Natural killer cell (primary cell): ENCODE results near the gene TTF2. TPM values are rescaled to one million over a fixed set of nuclear protein-coding genes. Genes with fewer than 3 reads are reported as not detected.

ENCODE experiments used
- ATAC-seq, 3 donors: fragments of 150-1000 bp in 2 of 3; fragments of 200-7000 bp in 1 of 3; cut with Tn5 transposase; 1 replicate in 1 of 3; 2 replicates in 2 of 3; pipeline ENCODE4 v1.10.0; 2021; ENCODE audit warnings: mild to moderate bottlenecking in 2 of 3, moderate library complexity in 2 of 3
- DNase-seq, 2 donors: peaks; one replicate each; pipeline versions ENCODE4 v3.0.0 to v3.0.0-alpha.2; 2013 to 2021; ENCODE audit warnings: mixed read lengths in 1 of 2
- H3K27ac ChIP-seq: one replicate; pipeline ENCODE4 v1.5.1; 2013; ENCODE audit warnings: mild to moderate bottlenecking, low read length
- H3K27me3 ChIP-seq: one replicate; pipeline ENCODE4 v1.6.1; 2013; ENCODE audit warnings: low read length; ENCODE audit not compliant: control insufficient read depth, insufficient read depth
- H3K36me3 ChIP-seq: one replicate; pipeline ENCODE4 v1.6.1; 2013; ENCODE audit warnings: low read length; ENCODE audit not compliant: control insufficient read depth, insufficient read depth
- H3K4me1 ChIP-seq: one replicate; pipeline ENCODE4 v1.6.1; 2013; ENCODE audit warnings: low read length; ENCODE audit not compliant: control insufficient read depth, insufficient read depth
- H3K4me3 ChIP-seq: one replicate; pipeline ENCODE4 v1.5.1; 2013; ENCODE audit warnings: low read length
- H3K9me3 ChIP-seq: one replicate; pipeline ENCODE4 v1.6.1; 2013; ENCODE audit warnings: low read length; ENCODE audit not compliant: control insufficient read depth, insufficient read depth
- H3K27ac Mint-ChIP-seq, 2 donors: one replicate each; pipeline ENCODE4 v1.8.0; 2022; ENCODE audit warnings: mild to moderate bottlenecking in 2 of 2, mixed read lengths in 2 of 2, moderate library complexity in 1 of 2
- H3K27me3 Mint-ChIP-seq, 2 donors: one replicate each; pipeline ENCODE4 v1.8.0; 2022; ENCODE audit warnings: low read depth in 2 of 2, mixed read lengths in 2 of 2
- H3K36me3 Mint-ChIP-seq: one replicate; pipeline ENCODE4 v1.8.0; 2022; ENCODE audit warnings: mixed read lengths
- H3K4me1 Mint-ChIP-seq, 2 donors: one replicate each; pipeline ENCODE4 v1.8.0; 2022; ENCODE audit warnings: mixed read lengths in 2 of 2
- H3K4me3 Mint-ChIP-seq: one replicate; pipeline ENCODE4 v1.8.0; 2022; ENCODE audit warnings: mild to moderate bottlenecking, moderate library complexity, mixed read lengths
- H3K9me3 Mint-ChIP-seq, 2 donors: one replicate each; pipeline ENCODE4 v1.8.0; 2022; ENCODE audit warnings: mixed read lengths in 2 of 2
- WGBS: methylation state at CpG from one replicate; pipeline ENCODE4 v1.1.7; 2013; ENCODE audit warnings: missing lambda C conversion rate; ENCODE audit not compliant: insufficient coverage; 5-methylcytosine and 5-hydroxymethylcytosine counted together
- intact Hi-C: fragments of 100-400 bp; cut with micrococcal nuclease; formaldehyde crosslinking; loops from one replicate; pipeline ENCODE4 v1.14.2; 2022
- total RNA-seq, 4 donors: library from RNA; stranded (reverse); fragments of 120-200 nt in 1 of 4; gene quantifications; one replicate each; pipeline versions ENCODE4 v1.2.3 to v1.2.4, GENCODE V29; 2013 to 2022
- TF ChIP-seq, protein P1 (sequence below): fragments of 200-600 bp; IDR thresholded peaks from one replicate; pipeline ENCODE4 v1.8.0; 2022; ENCODE audit warnings: antibody characterized with exemption

Gene TTF2
- total RNA-seq, 3 donors from 2014 or later (not counting 1 experiment from before 2014, with no cell fraction given): 17.9 to 24.7 (median 23.9) TPM

DNA sequence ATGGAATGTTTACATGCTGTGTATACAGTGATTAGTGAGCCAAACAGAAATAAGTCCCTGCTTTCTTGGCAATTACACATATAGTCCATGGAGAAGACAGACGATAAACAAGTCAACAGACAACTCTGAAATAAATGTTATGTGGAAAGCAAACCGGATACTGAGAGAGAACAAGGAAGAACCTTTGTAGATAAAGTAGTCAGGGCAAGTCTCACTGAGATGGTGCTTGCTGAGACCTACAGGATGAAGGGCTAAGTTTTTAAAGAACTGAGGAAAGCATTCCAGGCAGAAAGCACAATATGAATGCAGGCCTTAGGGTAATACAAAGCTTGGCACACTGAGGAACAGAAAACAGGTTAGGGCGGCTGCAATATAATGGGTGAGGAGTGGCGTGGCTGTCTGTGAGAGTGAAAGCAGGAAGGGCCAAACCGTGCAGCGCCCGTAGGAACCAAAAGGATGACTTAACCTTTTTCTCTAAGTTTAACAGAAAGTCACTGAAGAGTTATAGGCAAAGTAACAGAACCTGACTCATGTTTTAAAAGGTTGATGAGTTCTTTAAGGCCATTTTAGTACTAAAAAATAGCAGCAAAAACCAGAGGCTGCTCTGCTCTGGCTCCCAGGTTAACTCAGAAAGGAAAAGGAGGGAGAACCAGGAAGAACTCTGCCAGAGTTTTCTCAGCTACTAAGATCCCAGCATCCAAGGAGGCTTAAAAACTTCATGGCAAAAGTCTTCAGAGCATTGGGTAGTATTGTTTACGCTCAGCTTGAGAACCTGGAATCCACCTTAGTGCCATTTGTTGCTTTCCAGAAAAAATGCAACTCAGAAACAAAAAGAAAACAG, 8.7 kb upstream of the TTF2 start:
- peak overlapping the region; percentile 15 for H3K4me3 ChIP-seq
- peaks cover 17% of the 10 kb centered on the region for H3K4me1 ChIP-seq
- H3K36me3 Mint-ChIP-seq: no peaks in the 10 kb centered on the region
- DNase-seq (peak in 1 of 2 donors; percentile 55), ATAC-seq (peak; percentile 48 to 70 (median 60))
- 14% methylated on average over 8 of the region's 8 CpGs for WGBS
- no peaks in the 10 kb centered on the region for H3K27me3 Mint-ChIP-seq
- H3K27ac Mint-ChIP-seq: peak overlapping the region; percentile 77 to 78
- peak overlapping the region; percentile 81 for H3K4me3 Mint-ChIP-seq
- H3K4me1 Mint-ChIP-seq: peaks cover 27 to 32% of the 10 kb centered on the region in 2 donors
- H3K27ac ChIP-seq: peak overlapping the region; percentile 65
- intact Hi-C loops: no loop called here
- no peaks in the 10 kb centered on the region for H3K9me3 ChIP-seq
- H3K27me3 ChIP-seq: no peaks in the 10 kb centered on the region
- no peaks in the 10 kb centered on the region for H3K36me3 ChIP-seq
- TF ChIP-seq, protein P1, sequence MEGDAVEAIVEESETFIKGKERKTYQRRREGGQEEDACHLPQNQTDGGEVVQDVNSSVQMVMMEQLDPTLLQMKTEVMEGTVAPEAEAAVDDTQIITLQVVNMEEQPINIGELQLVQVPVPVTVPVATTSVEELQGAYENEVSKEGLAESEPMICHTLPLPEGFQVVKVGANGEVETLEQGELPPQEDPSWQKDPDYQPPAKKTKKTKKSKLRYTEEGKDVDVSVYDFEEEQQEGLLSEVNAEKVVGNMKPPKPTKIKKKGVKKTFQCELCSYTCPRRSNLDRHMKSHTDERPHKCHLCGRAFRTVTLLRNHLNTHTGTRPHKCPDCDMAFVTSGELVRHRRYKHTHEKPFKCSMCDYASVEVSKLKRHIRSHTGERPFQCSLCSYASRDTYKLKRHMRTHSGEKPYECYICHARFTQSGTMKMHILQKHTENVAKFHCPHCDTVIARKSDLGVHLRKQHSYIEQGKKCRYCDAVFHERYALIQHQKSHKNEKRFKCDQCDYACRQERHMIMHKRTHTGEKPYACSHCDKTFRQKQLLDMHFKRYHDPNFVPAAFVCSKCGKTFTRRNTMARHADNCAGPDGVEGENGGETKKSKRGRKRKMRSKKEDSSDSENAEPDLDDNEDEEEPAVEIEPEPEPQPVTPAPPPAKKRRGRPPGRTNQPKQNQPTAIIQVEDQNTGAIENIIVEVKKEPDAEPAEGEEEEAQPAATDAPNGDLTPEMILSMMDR: no peak
- no peaks in the 10 kb centered on the region for H3K9me3 Mint-ChIP-seq

- H3K4me1 ChIP-seq: peaks cover 14% of the 10 kb centered on the region
- intact Hi-C loops: loop anchor here (2.0 kb wide), 1 partner anchor 237 kb away; no protein-coding TSS in a partner anchor
- no peaks in the 10 kb centered on the region for H3K36me3 ChIP-seq
- Mint-ChIP-seq H3K27ac (no peak overlapping the region), H3K9me3 (no peaks in the 10 kb centered on the region), H3K27me3 (no peaks in the 10 kb centered on the region), H3K36me3 (no peaks in the 10 kb centered on the region), H3K4me1 (peaks cover 24 to 29% of the 10 kb centered on the region in 2 donors), H3K4me3 (no peak overlapping the region)
- no peak overlapping the region for H3K4me3 ChIP-seq
- no peak overlapping the region for H3K27ac ChIP-seq
- no peak for ATAC-seq
- DNase-seq: no peak
- TF ChIP-seq, protein P1: no peak
- H3K9me3 ChIP-seq: no peaks in the 10 kb centered on the region
- H3K27me3 ChIP-seq: no peaks in the 10 kb centered on the region
These were observed 6.1 kb upstream of the TTF2 start for GRCh38 chr1:117054068-117054467.

GRCh38 chr1:117058810-117059209, 1.3 kb upstream of the TTF2 start:
- Histone ChIP-seq H3K4me3 (peak overlapping the region; percentile 47), H3K27me3 (no peaks in the 10 kb centered on the region), H3K36me3 (no peaks in the 10 kb centered on the region), H3K9me3 (no peaks in the 10 kb centered on the region), H3K27ac (peak overlapping the region; percentile 54), H3K4me1 (peaks cover 16% of the 10 kb centered on the region)
- DNase-seq (no peak), ATAC-seq (no peak)
- Mint-ChIP-seq H3K36me3 (no peaks in the 10 kb centered on the region), H3K9me3 (no peaks in the 10 kb centered on the region), H3K4me1 (peaks cover 9 to 16% of the 10 kb centered on the region in 2 donors), H3K27ac (no peak overlapping the region), H3K4me3 (no peak overlapping the region), H3K27me3 (no peaks in the 10 kb centered on the region)
- intact Hi-C loops: no loop called here
- TF ChIP-seq, protein P1: no peak
- 30% methylated on average over 3 of the region's 4 CpGs for WGBS
